GM19397 (cell line): ENCODE results near the gene DHX34.
"Not testable (repeated sequence)": the region's sequence is repeated elsewhere in the genome, so short reads cannot be mapped to it uniquely, and the experiment has no call there.

Source experiments
- ATAC-seq: cut with Tn5 transposase; IDR thresholded peaks from one replicate; pipeline ENCODE4 v1.9.1; 2021; ENCODE audit warnings: mild to moderate bottlenecking, moderate library complexity; ENCODE audit not compliant: unreplicated experiment

DHX34 gene

DNA sequence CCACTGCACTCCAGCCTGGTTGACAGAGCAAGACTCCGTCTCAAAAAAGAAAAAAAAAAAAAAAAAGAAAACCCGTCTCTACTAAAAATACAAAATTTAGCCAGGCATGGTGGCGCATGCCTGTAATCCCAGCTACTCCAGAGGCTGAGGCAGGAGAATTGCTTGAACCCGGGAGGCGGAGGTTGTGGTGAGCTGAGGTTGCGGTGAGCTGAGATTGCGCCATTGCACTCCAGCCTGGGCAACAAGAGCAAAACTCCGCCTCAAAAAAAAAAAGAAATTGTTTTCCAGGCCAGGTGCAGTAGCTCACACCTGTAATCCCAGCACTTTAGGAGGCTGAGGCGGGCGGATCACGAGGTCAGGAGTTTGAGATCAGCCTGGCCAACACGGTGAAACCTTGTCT lies 37.5 kb downstream of the DHX34 start:
- not testable (repeated sequence) for ATAC-seq

DNA sequence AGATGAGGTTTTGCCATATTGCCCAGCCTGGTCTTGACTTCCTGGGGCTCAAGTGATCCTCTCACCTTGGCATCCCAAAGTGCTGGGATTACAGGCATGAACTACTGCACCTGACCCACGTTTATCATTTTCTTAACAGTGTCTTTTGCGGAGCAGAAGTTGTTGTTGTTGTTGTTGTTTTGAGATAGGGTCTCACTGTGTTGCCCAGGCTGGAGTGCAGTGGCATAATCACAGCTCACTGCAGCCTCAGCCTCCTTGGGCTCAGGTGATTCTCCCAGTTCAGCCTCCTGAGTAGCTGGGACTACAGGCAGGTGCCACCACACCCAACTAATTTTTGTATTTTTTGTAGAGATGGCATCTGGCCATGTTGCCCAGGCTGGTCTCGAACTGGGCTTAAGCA lies 38.5 kb downstream of the DHX34 start:
- not testable (repeated sequence) for ATAC-seq

DNA sequence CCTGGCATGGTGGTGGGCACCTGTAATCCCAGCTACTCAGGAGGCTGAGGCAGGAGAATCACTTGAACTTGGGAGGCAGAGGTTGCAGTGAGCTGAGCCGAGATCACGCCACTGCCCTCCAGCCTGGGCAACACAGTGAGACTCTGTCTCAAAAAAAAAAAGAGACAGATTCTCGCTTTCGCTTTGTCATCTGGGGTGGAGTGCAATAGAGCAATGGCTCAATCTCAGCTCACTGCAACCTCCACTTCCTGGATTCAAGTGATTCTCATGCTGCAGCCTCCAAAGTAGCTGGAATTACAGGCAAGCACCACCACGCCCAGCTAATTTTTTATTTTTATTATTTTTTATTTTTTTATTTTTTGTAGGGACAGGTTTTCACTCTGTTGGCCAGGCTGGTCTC lies 39.6 kb downstream of the DHX34 start:
- ATAC-seq, result not testable (repeated sequence)

GRCh38 chr19:47389150-47389556 lies 40.0 kb downstream of the DHX34 start:
- no peak for ATAC-seq

DNA sequence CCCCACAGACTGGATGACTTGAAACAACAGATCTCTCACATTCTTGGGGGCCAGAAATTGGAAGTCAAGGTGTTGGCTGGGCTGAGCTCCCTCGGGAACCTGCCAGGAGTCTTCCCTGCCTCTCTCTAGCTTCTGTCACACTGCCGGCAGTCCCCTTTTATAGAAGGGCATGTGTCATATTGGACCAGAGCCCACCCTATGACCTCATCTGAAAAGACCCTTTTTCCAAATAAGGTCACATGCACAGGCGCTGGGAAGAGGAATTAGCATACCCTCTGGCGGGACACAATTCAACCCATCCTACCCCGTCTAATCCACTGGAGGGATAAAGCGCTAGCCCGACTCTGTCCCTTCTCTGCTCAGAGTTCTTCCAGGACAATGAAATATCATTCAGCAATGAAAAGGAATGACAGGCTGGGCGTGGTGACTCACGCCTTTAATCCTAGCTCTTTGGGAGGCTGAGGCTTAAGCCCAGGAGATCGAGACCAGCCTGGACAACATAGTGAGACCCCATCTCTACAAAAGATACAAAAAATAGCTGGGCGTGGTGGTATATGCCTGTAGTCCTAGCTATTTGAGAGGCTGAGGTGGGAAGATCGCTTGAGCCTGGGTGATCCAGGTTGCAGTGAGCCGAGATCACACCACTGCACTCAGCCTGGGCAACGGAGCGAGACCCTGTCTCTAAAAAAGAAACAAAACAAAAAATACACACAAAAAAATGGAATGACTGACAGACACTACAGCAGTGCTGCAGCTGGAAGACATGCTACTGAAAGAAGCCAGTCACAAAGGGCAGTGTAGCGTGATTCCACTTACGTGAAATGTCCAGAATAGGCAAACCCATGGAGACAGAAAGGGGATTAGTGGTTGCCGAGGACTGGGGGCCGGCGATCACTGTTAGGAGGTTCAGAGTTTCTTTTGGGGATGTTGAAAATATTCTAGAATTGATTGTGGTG lies 41.7 kb downstream of the DHX34 start:
- ATAC-seq, result no peak

DNA sequence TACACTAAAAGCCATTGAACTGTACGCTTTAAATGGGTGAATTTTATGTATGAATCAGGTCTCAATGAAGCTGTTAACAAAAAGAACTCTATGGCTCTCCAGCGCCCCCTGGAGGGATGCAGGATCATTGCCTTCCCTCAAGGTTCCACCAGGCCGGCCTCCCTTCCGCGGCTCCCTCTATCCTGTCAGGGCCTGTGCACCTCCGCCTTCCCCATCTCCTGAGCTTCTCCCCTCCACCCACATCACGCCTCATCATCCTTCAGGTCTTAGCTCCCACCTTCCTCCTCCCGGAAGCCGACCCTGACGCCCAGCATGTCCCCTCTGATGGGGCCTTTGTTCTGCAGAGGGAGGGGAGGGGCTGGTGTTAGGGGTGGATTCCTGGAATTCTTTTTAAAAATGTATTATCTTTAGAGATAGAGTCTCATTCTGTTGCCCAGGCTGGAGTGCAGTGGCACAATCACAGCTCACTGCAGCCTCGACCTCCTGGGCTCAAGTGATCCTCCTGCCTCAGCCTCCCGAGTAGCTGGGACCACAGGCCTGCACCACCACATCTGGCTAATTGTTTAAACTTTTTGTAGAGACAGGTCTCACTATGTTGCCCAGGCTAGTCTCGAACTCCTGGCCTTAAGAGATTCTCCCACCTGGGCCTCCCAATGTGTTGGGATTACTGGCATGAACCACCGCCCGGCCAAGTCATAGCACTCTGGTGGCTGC lies 42.6 kb downstream of the DHX34 start:
- ATAC-seq, result no peak

- no peak for ATAC-seq
Observed at GRCh38 chr19:47398707-47399597, 49.8 kb downstream of the DHX34 start.

GRCh38 chr19:47402504-47402903 lies 53.4 kb downstream of the DHX34 start:
- ATAC-seq, result no peak

- no peak for ATAC-seq
Observed at GRCh38 chr19:47404334-47405196, 55.5 kb downstream of the DHX34 start.

- no peak for ATAC-seq
Observed at GRCh38 chr19:47405197-47405550, 56.1 kb downstream of the DHX34 start.

DNA sequence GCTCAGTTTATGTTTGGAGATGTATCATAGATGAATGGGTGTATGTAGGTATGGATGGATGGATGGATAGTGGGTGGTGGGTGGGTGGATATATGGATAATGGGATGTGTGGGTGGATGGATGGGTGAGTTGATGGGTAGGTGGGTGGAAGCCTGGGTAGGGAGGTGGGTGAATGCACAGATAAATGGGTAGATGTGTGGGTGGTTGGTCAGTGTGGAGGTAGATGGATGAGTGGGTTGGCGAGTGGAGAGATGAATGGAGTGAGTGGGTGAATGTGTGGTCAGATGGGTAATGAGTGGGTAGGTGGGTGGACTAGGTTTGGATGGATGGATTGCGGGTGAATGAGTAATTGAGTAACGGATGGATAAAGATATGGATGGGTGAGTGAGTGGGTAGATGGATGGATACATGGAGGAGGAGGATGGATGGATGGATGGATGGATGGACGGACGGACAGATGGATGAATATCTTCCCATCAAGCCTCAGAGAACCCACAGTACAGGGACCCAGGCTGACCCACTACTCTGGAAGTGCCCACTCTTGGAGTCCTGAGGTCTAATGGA lies 56.8 kb downstream of the DHX34 start:
- no peak for ATAC-seq

- no peak for ATAC-seq
Observed at GRCh38 chr19:47406711-47407416, 57.7 kb downstream of the DHX34 start.

DNA sequence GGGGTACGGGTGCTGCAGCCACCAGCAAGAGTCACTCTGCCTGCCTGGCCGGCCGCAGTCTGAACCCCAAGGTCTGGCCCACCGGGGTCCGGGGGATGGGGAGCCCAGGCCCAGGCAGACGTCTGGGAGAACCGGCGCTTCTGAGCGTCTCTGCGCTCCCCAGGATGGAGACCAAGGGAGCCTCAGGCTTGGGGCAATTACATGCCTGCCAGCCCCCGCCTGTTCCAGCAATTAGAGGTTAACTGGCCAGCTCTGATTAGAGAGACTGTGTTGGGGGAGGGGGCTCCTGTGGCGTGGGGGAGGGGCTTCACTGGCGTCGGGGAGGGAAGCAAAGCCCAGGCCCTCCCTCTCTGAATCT lies 58.3 kb downstream of the DHX34 start:
- ATAC-seq, result no peak

GRCh38 chr19:47408156-47408938 lies 59.2 kb downstream of the DHX34 start:
- ATAC-seq, result no peak

GRCh38 chr19:47411101-47411500 lies 62.0 kb downstream of the DHX34 start:
- ATAC-seq, result no peak

- ATAC-seq, result not testable (repeated sequence)
Observed at GRCh38 chr19:47411696-47412095, 62.6 kb downstream of the DHX34 start.

GRCh38 chr19:47413941-47414340 lies 64.8 kb downstream of the DHX34 start:
- ATAC-seq, result no peak

DNA sequence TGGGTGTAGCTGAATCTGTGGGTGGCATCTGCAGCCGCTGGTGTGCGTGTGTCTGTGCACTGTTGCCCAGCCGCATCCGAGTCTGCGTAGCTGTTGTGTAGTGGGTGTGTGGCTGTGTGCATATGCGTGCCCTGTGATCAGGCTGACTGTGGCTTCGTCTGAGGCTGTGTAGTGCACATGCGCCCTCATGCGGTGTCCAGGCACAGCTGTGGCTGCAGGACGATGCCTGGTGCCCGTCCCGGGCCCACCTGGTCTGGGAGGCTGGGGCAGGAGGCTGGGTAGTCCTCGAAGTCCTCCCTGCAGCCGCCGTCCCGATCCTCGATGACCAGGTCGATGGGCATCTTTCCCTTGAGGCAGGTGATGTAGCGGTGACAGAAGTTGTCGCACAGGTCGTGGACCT lies 65.4 kb downstream of the DHX34 start:
- no peak for ATAC-seq
